Stimulated activated CD8-positive, alpha-beta memory T cell treated with anti-CD3 and anti-CD28 coated beads, Interleukin-7, amount 100 ng/mL, for 4 hours (primary cell): ENCODE measurements around the gene MACROD2.

Experiments used
- DNase-seq, 2 donors: peaks; one replicate each; pipeline ENCODE4 v3.0.0-alpha.2; 2020; ENCODE audit warnings: low read depth in 2 of 2

Gene MACROD2

GRCh38 chr20:15220009-15220656, 1224.8 kb downstream of the MACROD2 start:
- no peak for DNase-seq

DNA sequence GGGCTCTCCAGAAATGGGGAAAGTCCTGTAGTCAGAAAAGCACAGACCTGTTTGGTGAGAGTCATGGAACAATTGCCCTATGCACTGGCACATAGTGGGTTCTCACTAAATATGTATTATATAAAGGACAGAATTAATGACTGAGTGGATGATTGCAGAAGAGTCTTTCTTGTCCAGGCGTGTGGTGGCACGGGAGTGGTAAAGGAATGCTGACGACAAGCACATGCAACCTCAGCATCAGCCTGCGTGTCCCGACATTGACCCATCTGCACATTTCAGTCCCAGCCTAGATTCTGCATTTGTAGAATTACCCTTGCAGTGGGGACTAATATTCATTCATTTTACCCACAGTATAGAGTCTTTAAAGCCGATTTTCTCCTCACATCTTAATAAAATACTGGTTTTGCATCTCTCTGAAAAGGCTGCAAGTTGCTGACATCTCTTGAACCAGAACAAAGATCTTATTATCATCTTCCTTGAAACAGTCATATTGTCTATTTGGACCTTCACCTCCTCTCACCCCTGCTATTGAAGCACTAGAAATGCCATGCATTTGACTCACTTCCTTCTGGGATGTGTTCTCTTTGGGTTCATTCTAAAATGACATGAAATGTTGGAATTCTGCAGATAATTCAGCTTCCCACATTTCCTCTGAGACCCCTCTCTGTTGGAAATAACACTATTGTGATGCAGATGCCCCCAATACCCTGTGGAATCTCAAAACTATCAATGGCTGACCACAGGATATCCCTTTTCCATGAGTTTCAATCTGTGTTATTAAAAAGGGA, 1225.7 kb downstream of the MACROD2 start:
- no peak for DNase-seq

- no peak for DNase-seq
These were observed 1227.4 kb downstream of the MACROD2 start for GRCh38 chr20:15222502-15223330.

GRCh38 chr20:15224199-15224598, 1228.9 kb downstream of the MACROD2 start:
- DNase-seq = no peak

- no peak for DNase-seq
These were observed 1231.8 kb downstream of the MACROD2 start for GRCh38 chr20:15227102-15227501.

- DNase-seq = no peak
These were observed 1236.9 kb downstream of the MACROD2 start for GRCh38 chr20:15232243-15232642.

DNA sequence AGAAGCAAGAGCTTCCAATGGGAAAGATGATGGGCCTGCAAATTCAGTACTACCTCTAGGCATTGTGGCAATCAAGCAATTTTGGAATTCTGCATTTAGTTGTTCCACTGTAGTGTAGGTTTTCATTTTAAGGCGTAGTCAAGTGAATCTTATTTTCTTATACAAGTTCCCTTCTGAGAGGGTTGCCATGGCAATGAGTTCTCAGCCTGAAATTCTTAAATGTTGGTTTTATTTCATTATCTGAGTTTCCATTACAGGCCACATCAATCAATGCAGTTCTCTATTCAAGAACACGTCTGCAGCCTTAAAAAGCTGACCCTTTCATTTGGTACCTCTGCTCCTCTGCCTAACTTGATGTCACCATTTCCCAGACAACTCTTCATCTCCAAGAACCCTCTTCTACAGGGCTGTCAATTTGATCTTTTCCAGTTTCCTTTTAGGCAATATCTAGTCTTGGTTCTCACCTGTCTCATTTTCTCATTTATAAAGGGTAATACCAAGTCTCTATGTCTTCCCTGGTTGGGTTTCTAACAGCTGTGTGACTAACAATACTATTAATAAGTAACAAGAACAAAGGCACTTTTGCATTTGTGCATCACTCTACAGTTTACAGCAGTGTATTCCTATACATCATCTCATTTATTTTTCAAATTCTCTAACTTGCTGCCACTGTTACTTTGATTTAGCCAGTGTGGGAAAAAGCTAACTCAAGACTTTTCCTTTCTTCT, 1240.3 kb downstream of the MACROD2 start:
- no peak for DNase-seq

- no peak for DNase-seq
These were observed 1241.5 kb downstream of the MACROD2 start for GRCh38 chr20:15236812-15237211.

- no peak for DNase-seq
These were observed 1244.4 kb downstream of the MACROD2 start for GRCh38 chr20:15239542-15240206.

- no peak for DNase-seq
These were observed 1245.5 kb downstream of the MACROD2 start for GRCh38 chr20:15240801-15241200.

- DNase-seq = no peak
These were observed 1246.4 kb downstream of the MACROD2 start for GRCh38 chr20:15241681-15242080.

DNA sequence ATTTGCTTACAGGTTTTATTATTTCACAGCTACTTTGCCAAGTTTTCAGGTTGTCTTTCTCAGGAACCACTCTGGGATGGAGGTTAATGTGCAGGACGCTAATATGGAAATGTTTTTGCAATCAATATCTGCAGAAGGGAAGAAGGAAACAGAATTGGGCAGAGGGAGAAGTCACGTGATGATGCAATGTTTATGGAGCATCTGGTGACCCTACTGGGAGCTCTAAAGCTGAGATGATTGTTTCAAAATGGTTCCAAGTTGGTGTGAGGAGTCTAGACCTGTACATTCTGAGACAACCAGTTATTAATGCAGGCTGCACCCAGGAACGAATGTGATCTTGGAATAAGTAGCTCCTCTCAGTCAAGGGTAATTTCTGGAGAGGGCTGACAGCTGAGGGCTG, 1247.5 kb downstream of the MACROD2 start:
- DNase-seq = no peak

DNA sequence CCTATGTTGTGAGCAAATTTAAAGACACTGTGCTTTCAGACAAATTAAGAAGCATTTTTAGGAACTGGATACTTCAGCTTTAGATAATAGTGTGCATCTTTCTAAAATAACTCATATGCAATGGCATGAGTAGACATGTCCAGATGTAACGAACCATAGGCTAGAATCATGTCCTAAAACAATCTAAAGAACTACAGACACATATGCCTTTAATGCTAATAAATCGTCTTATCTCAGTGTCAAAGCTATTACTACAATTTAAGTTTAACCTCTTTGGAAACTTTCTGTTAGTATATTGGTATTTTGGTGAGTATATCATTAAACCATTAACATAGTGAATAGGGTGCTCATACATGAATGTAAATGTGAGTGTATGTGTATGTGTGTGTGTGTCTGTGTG, 1250.6 kb downstream of the MACROD2 start:
- no peak for DNase-seq

- DNase-seq = no peak
These were observed 1253.5 kb downstream of the MACROD2 start for GRCh38 chr20:15248618-15249395.

- no peak for DNase-seq
These were observed 1255.9 kb downstream of the MACROD2 start for GRCh38 chr20:15251171-15251570.

- no peak for DNase-seq
These were observed 1257.0 kb downstream of the MACROD2 start for GRCh38 chr20:15252304-15252703.

- DNase-seq = no peak
These were observed 1258.1 kb downstream of the MACROD2 start for GRCh38 chr20:15253431-15253830.

DNA sequence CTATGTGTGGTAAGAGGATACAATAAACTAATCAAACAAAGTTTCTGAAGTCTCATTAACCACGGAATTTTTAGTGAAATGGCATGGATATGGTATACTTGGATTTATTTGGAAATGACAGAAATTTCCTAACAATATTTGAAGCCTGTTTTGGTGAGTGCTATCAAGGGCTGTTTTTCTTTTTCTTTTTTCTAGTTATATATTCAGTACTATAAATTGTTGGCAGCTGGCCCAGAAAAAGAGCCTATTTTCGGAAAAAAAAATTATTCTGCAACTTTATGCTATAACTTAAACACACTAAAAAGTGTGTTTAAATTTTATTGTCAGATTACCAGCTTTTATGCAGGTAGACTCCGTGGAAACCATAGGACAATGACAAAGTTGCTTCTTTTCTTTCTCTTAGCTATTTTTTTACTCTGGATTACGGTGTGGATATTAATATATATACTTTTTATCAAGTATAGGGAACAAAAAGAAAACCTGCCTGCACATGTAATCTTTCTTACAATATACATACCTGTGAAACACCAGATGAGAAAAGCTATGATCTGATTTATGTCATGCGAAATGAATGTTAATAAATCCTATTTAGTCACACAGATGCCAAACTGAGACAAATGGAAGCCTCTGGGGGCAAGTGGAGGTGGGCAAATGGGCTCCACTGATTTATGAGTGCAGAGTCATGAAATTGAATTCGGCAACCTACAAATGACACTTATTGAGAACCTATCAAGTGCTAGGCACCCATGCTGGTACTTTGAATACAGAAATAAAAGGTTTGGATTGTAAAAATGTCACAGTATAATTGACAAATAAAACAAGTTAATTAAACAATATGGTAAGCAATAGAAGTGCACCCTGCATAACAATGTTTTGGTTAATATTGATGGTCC, 1261.6 kb downstream of the MACROD2 start:
- DNase-seq = no peak

DNA sequence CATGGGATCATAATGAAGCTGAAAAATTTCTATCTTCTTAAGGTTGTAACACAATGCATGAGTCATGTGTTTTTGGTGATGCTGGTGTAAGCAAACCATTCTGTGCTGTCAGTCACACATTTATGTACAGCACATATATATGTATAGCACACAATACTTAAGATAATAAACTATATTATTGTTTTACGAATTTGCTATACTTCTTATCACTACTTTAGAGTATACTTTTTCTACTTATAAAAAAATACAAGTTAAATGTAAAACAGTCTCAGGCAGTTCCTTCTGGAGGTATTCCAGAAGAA, 1262.2 kb downstream of the MACROD2 start:
- no peak for DNase-seq
